HG03442 (cell line): ENCODE data around the gene SEMA4F.
A peak's percentile ranks its signal among the peaks of the same experiment; 100 is the strongest.

Experiments used
- ATAC-seq: cut with Tn5 transposase; IDR thresholded peaks from one replicate; pipeline ENCODE4 v1.9.1; 2021; ENCODE audit warnings: mild to moderate bottlenecking, moderate library complexity; ENCODE audit not compliant: unreplicated experiment

SEMA4F gene

DNA sequence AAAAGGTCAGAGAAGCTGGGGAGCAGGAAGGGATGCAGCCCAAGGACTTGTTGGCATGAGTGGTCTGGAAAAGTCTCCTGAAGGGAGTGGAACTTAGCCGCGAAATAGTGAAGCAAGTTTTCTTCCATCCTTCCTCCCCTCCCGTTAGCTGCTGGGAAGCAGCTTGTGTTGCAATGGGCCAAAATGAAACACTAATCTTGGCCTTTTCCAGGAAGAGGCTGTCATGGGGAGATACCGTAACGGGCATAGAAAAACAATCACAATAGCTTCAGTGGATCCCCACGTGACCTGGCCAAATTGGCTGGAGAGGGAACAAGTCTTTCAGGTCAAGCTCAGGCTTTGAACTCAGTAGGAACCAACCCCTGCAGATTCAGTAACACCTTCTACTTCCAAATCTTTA, 49.3 kb downstream of the SEMA4F start:
- ATAC-seq: no peak

- no peak for ATAC-seq
Observed at GRCh38 chr2:74704216-74704615, 50.2 kb downstream of the SEMA4F start.

- no peak for ATAC-seq
Observed at GRCh38 chr2:74706741-74707140, 52.7 kb downstream of the SEMA4F start.

DNA sequence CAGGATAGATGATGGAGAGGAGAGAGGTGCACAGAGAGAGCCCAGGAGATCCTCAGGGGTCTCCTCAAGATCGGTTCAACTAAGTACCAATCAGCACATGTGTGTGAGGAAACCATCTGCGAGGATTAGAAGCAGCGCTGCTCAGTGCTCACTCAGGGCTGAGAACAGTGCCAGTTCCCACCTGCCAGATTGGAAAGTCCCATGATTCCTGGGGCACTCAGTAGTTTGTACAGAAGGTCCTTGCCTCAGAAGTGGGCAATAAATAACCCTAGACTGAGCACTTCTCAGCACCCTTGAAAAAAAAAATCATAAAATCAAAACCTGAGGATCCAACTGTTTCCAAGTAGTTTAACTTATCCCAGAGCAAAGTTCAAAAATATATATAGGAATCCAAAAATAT, 53.8 kb downstream of the SEMA4F start:
- ATAC-seq: no peak

DNA sequence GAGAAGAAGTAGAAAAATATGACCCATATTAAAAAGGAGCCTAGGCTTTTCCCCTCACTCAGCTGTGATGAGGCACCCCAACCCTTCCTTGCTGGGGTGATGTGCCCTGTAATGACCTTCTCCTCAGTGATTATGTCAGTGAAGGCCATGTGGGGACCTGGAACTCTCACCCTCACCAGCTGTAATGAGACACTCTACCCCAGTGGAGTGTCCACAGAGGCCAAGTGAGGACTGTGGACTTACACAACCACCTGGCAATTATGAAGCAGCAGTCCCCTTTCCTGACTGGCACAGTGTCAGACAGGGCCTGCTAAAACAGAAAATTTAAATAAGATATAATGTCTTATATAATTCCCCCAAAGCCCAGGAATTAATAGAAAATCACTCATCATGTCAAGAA, 54.2 kb downstream of the SEMA4F start:
- no peak for ATAC-seq

DNA sequence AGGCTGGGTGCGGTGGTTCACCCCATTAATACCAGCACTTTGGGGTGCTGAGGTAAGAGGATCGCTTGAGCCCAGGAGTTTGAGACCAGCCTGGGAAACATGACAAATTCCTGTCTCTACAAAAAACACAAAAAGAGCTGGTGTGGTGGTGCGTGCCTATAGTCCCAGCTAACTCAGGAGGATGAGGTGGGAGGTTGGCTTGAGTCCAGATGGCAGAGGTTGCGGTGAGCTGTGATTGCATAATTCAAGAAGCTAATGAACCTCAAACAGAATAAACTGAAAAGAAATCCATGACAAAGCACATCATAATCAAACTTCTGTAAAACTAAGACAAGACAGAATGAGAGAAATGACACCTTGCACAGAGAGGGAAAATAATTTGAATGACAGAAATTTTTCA, 54.8 kb downstream of the SEMA4F start:
- ATAC-seq: no peak

DNA sequence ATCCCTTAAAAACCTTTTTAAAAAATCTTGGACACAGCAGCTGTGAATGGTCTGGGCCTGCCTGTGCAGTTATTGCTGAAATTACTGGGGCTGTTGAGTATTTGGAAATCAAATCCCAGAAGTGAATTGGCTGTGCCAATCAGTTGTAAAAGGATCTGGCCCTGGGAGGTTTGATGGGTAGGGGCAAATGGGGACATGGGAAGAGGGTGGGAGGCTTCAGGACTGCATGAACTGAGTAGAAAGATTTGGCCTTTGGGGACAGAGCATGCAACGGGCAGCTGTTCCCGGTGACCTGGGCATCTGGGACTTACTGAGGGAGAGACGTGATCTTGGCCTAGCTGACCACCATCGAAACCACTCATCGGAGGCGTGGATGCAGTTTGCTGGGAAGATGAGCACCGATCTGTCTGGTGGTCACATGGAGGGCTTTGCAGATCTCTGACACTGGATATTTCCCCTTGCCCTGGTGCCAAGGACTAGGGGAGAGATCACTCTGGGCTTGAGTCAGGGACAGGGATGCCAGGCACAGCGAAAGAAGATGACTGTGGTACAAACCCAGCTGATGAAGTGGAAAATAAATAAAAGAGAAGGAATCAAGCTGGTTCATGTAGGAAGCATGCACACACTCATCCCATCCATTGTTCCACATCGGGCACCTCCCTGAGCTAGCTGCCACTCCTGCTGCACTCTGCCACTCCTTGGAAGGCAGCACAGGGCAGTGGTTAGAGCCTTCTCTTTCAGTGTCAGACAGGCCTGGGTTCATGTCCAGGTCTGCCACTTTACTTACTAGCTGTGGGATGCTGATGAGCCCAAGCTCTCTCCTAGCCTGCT, 58.4 kb downstream of the SEMA4F start:
- no peak for ATAC-seq

- no peak for ATAC-seq
Observed at GRCh38 chr2:74714691-74715080, 60.6 kb downstream of the SEMA4F start.

DNA sequence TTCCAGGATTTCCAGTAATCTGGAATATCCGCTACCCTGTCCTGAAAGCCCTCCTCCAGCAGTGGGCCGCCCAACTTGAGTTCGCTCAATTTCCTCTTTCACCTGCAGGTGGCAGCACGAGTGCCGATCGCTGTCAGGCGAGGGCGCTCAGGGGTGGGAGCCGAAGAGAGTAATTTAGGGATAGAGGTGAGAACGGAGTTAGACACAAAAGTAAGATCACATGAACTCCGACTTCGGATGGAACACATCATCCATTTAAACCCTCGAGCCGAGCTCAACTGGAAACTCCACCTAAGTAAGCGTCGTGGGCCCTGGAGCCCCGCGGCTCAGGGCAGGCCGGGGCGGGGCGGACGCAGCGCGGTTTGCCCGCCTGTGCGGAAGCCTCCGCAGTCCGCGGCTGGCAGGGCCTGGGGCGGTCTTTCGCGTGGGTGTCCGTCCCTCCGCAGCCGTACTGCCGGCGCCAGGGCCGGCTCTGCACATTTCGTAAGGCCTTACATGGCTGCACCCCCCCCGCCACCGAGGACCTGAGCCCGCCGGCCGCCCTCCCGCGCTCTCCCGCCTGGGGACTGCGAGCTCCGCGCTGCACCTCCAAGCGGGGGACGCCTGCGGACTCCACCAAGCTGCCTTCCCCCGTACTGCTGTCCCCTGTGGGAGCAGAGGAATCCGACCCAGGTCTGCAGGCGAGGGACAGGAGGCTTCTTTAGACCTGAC, 61.2 kb downstream of the SEMA4F start:
- peak; percentile 93 for ATAC-seq

DNA sequence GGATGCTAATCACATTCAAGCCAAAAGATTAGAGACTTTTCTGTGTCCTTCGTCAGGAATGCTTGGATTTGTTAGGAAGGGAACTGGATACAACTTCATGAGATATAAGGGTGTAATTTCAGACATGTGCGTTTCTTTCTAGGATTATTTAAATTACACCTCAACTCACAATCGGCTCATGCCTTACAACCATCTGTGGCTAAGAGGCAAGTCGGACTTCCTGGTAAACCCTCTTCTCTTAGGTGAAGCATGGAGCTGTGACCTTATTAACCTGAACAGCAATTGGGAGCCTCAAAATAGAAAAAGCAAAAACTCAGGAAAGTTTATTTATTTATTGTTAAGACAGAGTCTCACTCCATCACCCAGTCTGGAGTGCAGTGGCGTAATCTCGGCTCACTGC, 61.8 kb downstream of the SEMA4F start:
- ATAC-seq: no peak

DNA sequence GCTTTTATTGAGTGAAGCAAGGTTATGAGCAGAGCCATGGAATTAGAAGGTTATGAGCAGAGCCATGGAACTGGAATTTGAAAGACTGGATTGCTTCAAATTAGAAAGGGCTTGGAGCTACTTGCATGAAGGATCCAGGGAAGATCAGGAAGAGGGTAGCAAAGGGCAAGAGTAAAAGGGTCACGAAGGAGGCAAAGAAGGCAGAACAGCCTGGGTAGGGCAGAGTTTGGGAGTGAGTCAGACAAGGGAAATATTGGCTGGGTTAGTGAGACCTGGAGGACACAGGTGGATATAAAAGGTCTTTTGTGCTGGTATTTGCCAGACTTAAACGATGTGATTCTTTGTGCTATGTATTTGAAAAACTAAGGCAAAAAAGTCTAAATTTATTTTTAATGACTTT, 65.0 kb downstream of the SEMA4F start:
- ATAC-seq: no peak

- ATAC-seq: no peak
Observed at GRCh38 chr2:74721316-74721715, 67.3 kb downstream of the SEMA4F start.

GRCh38 chr2:74724496-74724895, 70.4 kb downstream of the SEMA4F start:
- ATAC-seq: no peak

GRCh38 chr2:74725287-74725686, 71.2 kb downstream of the SEMA4F start:
- ATAC-seq: no peak

DNA sequence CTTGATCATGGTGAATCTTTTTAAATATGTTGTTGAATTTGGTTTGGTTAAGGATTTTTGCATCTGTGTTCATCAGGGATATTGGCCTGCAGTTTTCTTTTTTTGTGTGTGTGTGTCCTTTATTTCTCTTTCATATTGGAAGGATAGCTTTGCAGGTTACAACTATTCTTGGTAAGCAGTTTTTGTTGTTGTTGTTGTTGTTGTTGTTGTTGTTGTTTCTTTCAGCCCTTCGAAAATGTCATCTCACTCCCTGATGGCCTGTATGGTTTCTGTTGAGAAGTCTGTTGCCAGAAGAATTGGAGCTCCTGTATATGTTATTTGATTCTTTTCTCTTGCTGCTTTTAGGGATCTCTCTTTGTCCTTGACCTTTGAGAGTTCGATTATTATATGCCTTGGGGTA, 74.8 kb downstream of the SEMA4F start:
- ATAC-seq: no peak

DNA sequence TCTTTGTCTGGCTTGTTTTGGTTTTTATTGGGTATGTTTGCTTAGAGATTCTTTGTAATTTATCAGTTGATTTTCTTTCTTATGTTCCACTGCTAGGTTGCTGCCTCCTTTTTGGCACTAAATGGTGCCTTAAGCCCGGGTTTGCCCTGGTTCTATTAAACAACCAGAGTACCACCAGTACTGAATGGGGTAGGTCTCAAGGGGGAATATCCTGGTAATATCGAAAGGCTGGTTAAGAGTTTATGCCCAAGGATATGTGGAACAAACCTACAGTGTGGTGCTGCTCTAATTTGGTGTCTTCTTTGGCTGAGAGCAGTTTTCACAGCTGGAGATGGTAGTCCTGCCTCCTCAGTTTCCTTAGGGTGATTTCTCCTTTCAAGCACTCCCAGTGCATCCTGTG, 76.5 kb downstream of the SEMA4F start:
- no peak for ATAC-seq
